SK-N-SH (cell line): Measurements from ENCODE around the gene NEDD1. TPM values are rescaled to one million over a fixed set of nuclear protein-coding genes. Genes with fewer than 3 reads are reported as not detected.

Source experiments
- CTCF ChIA-PET: fragments of 300-600, 350-600 bp; formaldehyde crosslinking; extraction: SDS; loops from one replicate; lab custom pipeline; 2021; lab: Yijun Ruan, JAX
- POLR2A ChIA-PET: fragments of 350-600 bp; sonication (Branson Sonifier 250); formaldehyde crosslinking; extraction: SDS; loops from one replicate; lab custom pipeline; 2020; ENCODE audit warnings: antibody characterized with exemption, inconsistent platforms; lab: Yijun Ruan, JAX
- DNase-seq: peaks from one replicate; pipeline ENCODE4 v3.0.0; 2012
- H2AFZ ChIP-seq: fragments of 200-600 bp; sonication (generic); 2 replicates; pipeline ENCODE4 v1.8.1; 2016; ENCODE audit warnings: antibody characterized with exemption, mild to moderate bottlenecking, low read depth
- H3F3A ChIP-seq: fragments of 200-600 bp; sonication (generic); replicated peaks from 2 replicates; pipeline ENCODE3; 2016; ENCODE audit warnings: antibody characterized with exemption, mild to moderate bottlenecking; ENCODE audit not compliant: insufficient read depth
- H3K27ac ChIP-seq, 2 experiments: fragments of 200-500 bp in 1 of 2; fragments of 200-600 bp in 1 of 2; sonication (Bioruptor generic) in 1 of 2; sonication (generic), shearing (Covaris generic) in 1 of 2; 2 replicates each; pipeline versions ENCODE4 v1.5.1 to v1.6.1; 2014 to 2016; ENCODE audit warnings: low read depth in 2 of 2, inconsistent platforms in 1 of 2, low read length in 1 of 2, mild to moderate bottlenecking in 1 of 2, mixed read lengths in 1 of 2
- H3K27me3 ChIP-seq: fragments of 200-600 bp; sonication (generic), shearing (Covaris generic); 2 replicates; pipeline ENCODE4 v1.6.1; 2016; ENCODE audit warnings: mixed run types; ENCODE audit not compliant: insufficient read depth
- H3K36me3 ChIP-seq, 2 experiments: fragments of 200-500 bp in 1 of 2; fragments of 200-600 bp in 1 of 2; sonication (Bioruptor generic) in 1 of 2; sonication (generic) in 1 of 2; replicated peaks in 1 of 2; 2 replicates each; pipeline versions ENCODE3 to v1.5.1; 2014 to 2016; ENCODE audit warnings: low read length in 1 of 2, mild to moderate bottlenecking in 1 of 2; ENCODE audit not compliant: insufficient read depth in 2 of 2, control insufficient read depth in 1 of 2
- H3K4me1 ChIP-seq, 2 experiments: fragments of 200-500 bp in 1 of 2; fragments of 200-600 bp in 1 of 2; sonication (Bioruptor generic) in 1 of 2; sonication (generic), shearing (Covaris generic) in 1 of 2; 2 replicates each; pipeline versions ENCODE4 v1.5.1 to v1.6.1; 2014 to 2016; ENCODE audit warnings: low read depth in 1 of 2, low read length in 1 of 2, mixed run types in 1 of 2; ENCODE audit not compliant: insufficient read depth in 2 of 2, control insufficient read depth in 1 of 2
- H3K4me2 ChIP-seq: fragments of 200-600 bp; sonication (generic), shearing (Covaris generic); 2 replicates; pipeline ENCODE4 v1.6.1; 2017; ENCODE audit warnings: mixed run types
- H3K4me3 ChIP-seq, 2 experiments: fragments of 200-500 bp in 1 of 2; fragments of 200-600 bp in 1 of 2; sonication (Bioruptor generic) in 1 of 2; sonication (generic), shearing (Covaris generic) in 1 of 2; 2 replicates each; pipeline versions ENCODE4 v1.5.1 to v1.8.1; 2014 to 2016; ENCODE audit warnings: low read depth in 2 of 2, inconsistent platforms in 1 of 2, low read length in 1 of 2, mild to moderate bottlenecking in 1 of 2, mixed read lengths in 1 of 2, moderate library complexity in 1 of 2
- H3K79me2 ChIP-seq: fragments of 200-600 bp; sonication (generic); 2 replicates; pipeline ENCODE4 v1.8.1; 2017; ENCODE audit warnings: mild to moderate bottlenecking; ENCODE audit not compliant: insufficient read depth
- H3K9ac ChIP-seq: fragments of 200-600 bp; sonication (generic); 2 replicates; pipeline ENCODE4 v1.6.1; 2017; ENCODE audit warnings: mixed run types
- H3K9me2 ChIP-seq: fragments of 200-600 bp; sonication (generic); 2 replicates; pipeline ENCODE4 v1.6.1; 2017; ENCODE audit warnings: mixed run types
- H3K9me3 ChIP-seq: fragments of 200-600 bp; sonication (generic); 2 replicates; pipeline ENCODE4 v1.6.1; 2017; ENCODE audit warnings: mixed run types, mild to moderate bottlenecking, moderate library complexity
- H4K20me1 ChIP-seq: fragments of 200-600 bp; sonication (generic); 2 replicates; pipeline ENCODE4 v1.6.1; 2017; ENCODE audit warnings: mild to moderate bottlenecking, mixed run types; ENCODE audit not compliant: insufficient read depth
- EZH2phosphoT487 ChIP-seq: fragments of 200-600 bp; sonication (generic); IDR thresholded peaks from 2 replicates; pipeline ENCODE4 v1.6.1; 2017; ENCODE audit warnings: low read depth, mixed run types, mild to moderate bottlenecking, antibody characterized with exemption, moderate library complexity, borderline replicate concordance
- FOSL2 ChIP-seq: IDR thresholded peaks from 2 replicates; pipeline ENCODE4 v1.4.0; 2012; ENCODE audit warnings: low read depth, mild to moderate bottlenecking, moderate library complexity, borderline replicate concordance
- IRF3 ChIP-seq: fragments of 150-350 bp; IDR thresholded peaks from 2 replicates; pipeline ENCODE4 v1.6.1; 2016; ENCODE audit warnings: mild to moderate bottlenecking, low read depth, low read length
- JUND ChIP-seq: IDR thresholded peaks from 2 replicates; pipeline ENCODE4 v1.4.0; 2012
- MEF2A ChIP-seq: IDR thresholded peaks from 2 replicates; pipeline ENCODE4 v1.4.0; 2012; ENCODE audit warnings: low read depth, borderline replicate concordance
- MXI1 ChIP-seq: IDR thresholded peaks from 2 replicates; pipeline ENCODE4 v1.6.1; 2012; ENCODE audit warnings: mild to moderate bottlenecking, low read depth, low read length, improper control_type of control experiment
- NFIC ChIP-seq: IDR thresholded peaks from 2 replicates; pipeline ENCODE4 v1.4.0; 2012; ENCODE audit warnings: borderline replicate concordance
- NRF1 ChIP-seq: IDR thresholded peaks from 2 replicates; pipeline ENCODE4 v1.6.1; 2012; ENCODE audit warnings: low read depth, mild to moderate bottlenecking, low read length
- POLR2AphosphoS5 ChIP-seq: IDR thresholded peaks from 2 replicates; pipeline ENCODE4 v1.6.1; 2012; ENCODE audit warnings: low read depth, low read length
- RAD21 ChIP-seq: IDR thresholded peaks from 2 replicates; pipeline ENCODE4 v1.6.1; 2012; ENCODE audit warnings: mild to moderate bottlenecking, low read length
- SIN3A ChIP-seq: IDR thresholded peaks from 2 replicates; pipeline ENCODE4 v1.6.1; 2012; ENCODE audit warnings: low read depth, mild to moderate bottlenecking, low read length, moderate library complexity, borderline replicate concordance
- SMC3 ChIP-seq: IDR thresholded peaks from 2 replicates; pipeline ENCODE4 v1.6.1; 2012; ENCODE audit warnings: low read depth, low read length, improper control_type of control experiment
- TCF12 ChIP-seq: IDR thresholded peaks from 2 replicates; pipeline ENCODE4 v1.4.0; 2012
- USF1 ChIP-seq: IDR thresholded peaks from 2 replicates; pipeline ENCODE4 v1.4.0; 2012; ENCODE audit warnings: low read depth, borderline replicate concordance
- USF2 ChIP-seq: fragments of 150-350 bp; IDR thresholded peaks from 2 replicates; pipeline ENCODE4 v1.6.1; 2017; ENCODE audit warnings: antibody characterized with exemption, low read length, low read depth, borderline replicate concordance
- YY1 ChIP-seq: IDR thresholded peaks from 2 replicates; pipeline ENCODE4 v1.4.0; 2012; ENCODE audit warnings: low read depth, mild to moderate bottlenecking
- ZBTB33 ChIP-seq: IDR thresholded peaks from 2 replicates; pipeline ENCODE4 v1.4.0; 2012; ENCODE audit warnings: low read depth, borderline replicate concordance
- WGBS: methylation state at CpG from one replicate; pipeline ENCODE4 v1.1.6; 2017; ENCODE audit warnings: low lambda C conversion rate; 5-methylcytosine and 5-hydroxymethylcytosine counted together
- polyA plus RNA-seq, 3 experiments: library from polyadenylated mRNA; depleted of rRNA; stranded (reverse); fragments of >200 nt; gene quantifications; 2 replicates each; pipeline ENCODE4 v1.2.3, GENCODE V29; 2012

NEDD1 gene
- polyA plus RNA-seq, 1 of the 3 experiments (the other 2 are of a cell fraction) = 6.0 TPM

- TF ChIP-seq SMC3 (peak; percentile 44), YY1 (no peak), RAD21 (peak; percentile 74)
Observed at GRCh38 chr12:96986883-96987523, 79.9 kb downstream of the NEDD1 start (continued).

GRCh38 chr12:96988919-96989318, 81.9 kb downstream of the NEDD1 start:
- no peaks in the 10 kb centered on the region for H3F3A ChIP-seq
- 55% methylated on average over 3 of the region's 3 CpGs for whole genome bisulfite sequencing
- POLR2A ChIA-PET = no interaction called here

GRCh38 chr12:96989916-96990315, 82.9 kb downstream of the NEDD1 start:
- CTCF ChIA-PET = interaction anchor here (0.9 to 2.6 kb wide), 5 partner anchors 7 to 971 kb away, joined by 3 to 12 read pairs (median 4); no protein-coding TSS in a partner anchor
- no peaks in the 10 kb centered on the region for H3K9me3 ChIP-seq
- H3K9ac ChIP-seq = no peak overlapping the region
- no peaks in the 10 kb centered on the region for H3K27me3 ChIP-seq
- POLR2A ChIA-PET = interaction anchor here (0.6 kb wide), 1 partner anchor 316 kb away, joined by 5 read pairs; no protein-coding TSS in a partner anchor
- no peak overlapping the region for H3K27ac ChIP-seq
- H4K20me1 ChIP-seq = no peaks in the 10 kb centered on the region
- 37% methylated on average over 5 of the region's 5 CpGs for WGBS
- DNase-seq = no peak
- no peaks in the 10 kb centered on the region for H3K9me2 ChIP-seq
- H3K4me3 ChIP-seq = no peak overlapping the region
- H3K4me2 ChIP-seq = no peak overlapping the region
- H3K79me2 ChIP-seq = no peaks in the 10 kb centered on the region
- H3F3A ChIP-seq = no peaks in the 10 kb centered on the region
- H3K36me3 ChIP-seq = no peaks in the 10 kb centered on the region
- H3K4me1 ChIP-seq = no peaks in the 10 kb centered on the region
- no peak overlapping the region for H2AFZ ChIP-seq
- TF ChIP-seq RAD21 (peak; percentile 65), TCF12 (no peak), ZBTB33 (no peak), JUND (no peak), MXI1 (no peak), MEF2A (no peak), SMC3 (peak; percentile 19; the same call in 1 of the 2 replicates), EZH2phosphoT487 (no peak), NFIC (no peak), YY1 (no peak), IRF3 (no peak), FOSL2 (no peak), POLR2AphosphoS5 (no peak), NRF1 (no peak)

More at GRCh38 chr12:96988919-96989318, 81.9 kb downstream of the NEDD1 start:
- Histone ChIP-seq H3K9me3 (no peaks in the 10 kb centered on the region), H3K79me2 (no peaks in the 10 kb centered on the region), H3K27me3 (no peaks in the 10 kb centered on the region), H3K4me2 (no peak overlapping the region), H3K27ac (no peak overlapping the region), H3K36me3 (no peaks in the 10 kb centered on the region), H3K9me2 (no peaks in the 10 kb centered on the region), H3K4me1 (no peaks in the 10 kb centered on the region), H3K4me3 (no peak overlapping the region), H3K9ac (no peak overlapping the region), H4K20me1 (no peaks in the 10 kb centered on the region), H2AFZ (no peak overlapping the region)
- no peak for TF ChIP-seq USF2
- TF ChIP-seq SIN3A = no peak
- no peak for TF ChIP-seq MEF2A
- no peak for TF ChIP-seq USF1
- TF ChIP-seq YY1 = no peak
- no peak for TF ChIP-seq NRF1
- no peak for TF ChIP-seq TCF12
- TF ChIP-seq NFIC = no peak
- DNase-seq = no peak
- CTCF ChIA-PET = interaction anchor here (2.6 kb wide), 1 partner anchor 416 kb away, joined by 12 read pairs; no protein-coding TSS in a partner anchor
